Brain microvascular endothelial cell (primary cell): ENCODE data around the gene BMS1.

Source experiments
- DNase-seq: peaks from one replicate; pipeline ENCODE4 v3.0.0-alpha.2; 2020
- H3K27ac ChIP-seq: fragments of 250-450 bp; sonication (Bioruptor Pico); 2 replicates; pipeline ENCODE4 v1.5.1; 2020; ENCODE audit warnings: mild to moderate bottlenecking, moderate library complexity
- H3K27me3 ChIP-seq: fragments of 250-450 bp; sonication (Bioruptor Pico); replicated peaks from 2 replicates; pipeline ENCODE4 v1.5.1; 2020; ENCODE audit warnings: mild to moderate bottlenecking
- H3K36me3 ChIP-seq: fragments of 250-450 bp; sonication (Bioruptor Pico); replicated peaks from 2 replicates; pipeline ENCODE4 v1.5.1; 2020; ENCODE audit warnings: mild to moderate bottlenecking
- H3K4me3 ChIP-seq: 2 replicates; pipeline ENCODE4 v1.5.1; 2011; ENCODE audit warnings: low read depth, mild to moderate bottlenecking, control low read depth, low read length, moderate library complexity
- CTCF ChIP-seq: IDR thresholded peaks from 2 replicates; pipeline ENCODE4 v1.5.1; 2011; ENCODE audit warnings: low read depth, mild to moderate bottlenecking, moderate library complexity, low read length, control low read depth, inconsistent platforms; ENCODE audit errors: missing control alignments
- in situ Hi-C: cut with HindIII; loops from 2 replicates; pipeline ENCODE4 v1.10.0; 2017; ENCODE audit warnings: low sequenced_read_pairs, low pct_ligation_motif_present

Gene BMS1

GRCh38 chr10:42753126-42753506 is 29.5 kb upstream of the BMS1 start:
- DNase-seq: peak; percentile 58
- Histone ChIP-seq H3K27ac (no peak overlapping the region), H3K4me3 (peak overlapping the region; percentile 36), H3K36me3 (no peaks in the 10 kb centered on the region), H3K27me3 (peaks cover 24% of the 10 kb centered on the region)
- peak; percentile 77 for TF ChIP-seq CTCF
- in situ Hi-C loops: no loop called here

- TF ChIP-seq CTCF: no peak
- Histone ChIP-seq H3K4me3 (peak overlapping the region; percentile 36), H3K27ac (no peak overlapping the region), H3K36me3 (no peaks in the 10 kb centered on the region), H3K27me3 (peaks cover 24% of the 10 kb centered on the region)
- DNase-seq: no peak
- in situ Hi-C loops: no loop called here
These were observed 29.0 kb upstream of the BMS1 start for GRCh38 chr10:42753507-42754154.

- in situ Hi-C loops: no loop called here
- Histone ChIP-seq H3K36me3 (no peaks in the 10 kb centered on the region), H3K27ac (no peak overlapping the region), H3K27me3 (peaks cover 24% of the 10 kb centered on the region), H3K4me3 (peak overlapping the region; percentile 36)
- TF ChIP-seq CTCF: peak; percentile 16
- DNase-seq: no peak
These were observed 28.2 kb upstream of the BMS1 start for GRCh38 chr10:42754155-42755027.

- H3K27me3 ChIP-seq: peaks cover 24% of the 10 kb centered on the region
- no peak for DNase-seq
- no peaks in the 10 kb centered on the region for H3K36me3 ChIP-seq
- no peak overlapping the region for H3K27ac ChIP-seq
- H3K4me3 ChIP-seq: no peak overlapping the region
- in situ Hi-C loops: no loop called here
- no peak for TF ChIP-seq CTCF
These were observed 27.6 kb upstream of the BMS1 start for GRCh38 chr10:42755028-42755451.

- Histone ChIP-seq H3K4me3 (no peak overlapping the region), H3K27me3 (peaks cover 24% of the 10 kb centered on the region), H3K36me3 (no peaks in the 10 kb centered on the region), H3K27ac (no peak overlapping the region)
- in situ Hi-C loops: no loop called here
- TF ChIP-seq CTCF: no peak
- DNase-seq: no peak
These were observed 27.0 kb upstream of the BMS1 start for GRCh38 chr10:42755556-42756093.
